Measurements from ENCODE around the gene MPHOSPH8.

Gene MPHOSPH8, protein sequence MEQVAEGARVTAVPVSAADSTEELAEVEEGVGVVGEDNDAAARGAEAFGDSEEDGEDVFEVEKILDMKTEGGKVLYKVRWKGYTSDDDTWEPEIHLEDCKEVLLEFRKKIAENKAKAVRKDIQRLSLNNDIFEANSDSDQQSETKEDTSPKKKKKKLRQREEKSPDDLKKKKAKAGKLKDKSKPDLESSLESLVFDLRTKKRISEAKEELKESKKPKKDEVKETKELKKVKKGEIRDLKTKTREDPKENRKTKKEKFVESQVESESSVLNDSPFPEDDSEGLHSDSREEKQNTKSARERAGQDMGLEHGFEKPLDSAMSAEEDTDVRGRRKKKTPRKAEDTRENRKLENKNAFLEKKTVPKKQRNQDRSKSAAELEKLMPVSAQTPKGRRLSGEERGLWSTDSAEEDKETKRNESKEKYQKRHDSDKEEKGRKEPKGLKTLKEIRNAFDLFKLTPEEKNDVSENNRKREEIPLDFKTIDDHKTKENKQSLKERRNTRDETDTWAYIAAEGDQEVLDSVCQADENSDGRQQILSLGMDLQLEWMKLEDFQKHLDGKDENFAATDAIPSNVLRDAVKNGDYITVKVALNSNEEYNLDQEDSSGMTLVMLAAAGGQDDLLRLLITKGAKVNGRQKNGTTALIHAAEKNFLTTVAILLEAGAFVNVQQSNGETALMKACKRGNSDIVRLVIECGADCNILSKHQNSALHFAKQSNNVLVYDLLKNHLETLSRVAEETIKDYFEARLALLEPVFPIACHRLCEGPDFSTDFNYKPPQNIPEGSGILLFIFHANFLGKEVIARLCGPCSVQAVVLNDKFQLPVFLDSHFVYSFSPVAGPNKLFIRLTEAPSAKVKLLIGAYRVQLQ

DNA sequence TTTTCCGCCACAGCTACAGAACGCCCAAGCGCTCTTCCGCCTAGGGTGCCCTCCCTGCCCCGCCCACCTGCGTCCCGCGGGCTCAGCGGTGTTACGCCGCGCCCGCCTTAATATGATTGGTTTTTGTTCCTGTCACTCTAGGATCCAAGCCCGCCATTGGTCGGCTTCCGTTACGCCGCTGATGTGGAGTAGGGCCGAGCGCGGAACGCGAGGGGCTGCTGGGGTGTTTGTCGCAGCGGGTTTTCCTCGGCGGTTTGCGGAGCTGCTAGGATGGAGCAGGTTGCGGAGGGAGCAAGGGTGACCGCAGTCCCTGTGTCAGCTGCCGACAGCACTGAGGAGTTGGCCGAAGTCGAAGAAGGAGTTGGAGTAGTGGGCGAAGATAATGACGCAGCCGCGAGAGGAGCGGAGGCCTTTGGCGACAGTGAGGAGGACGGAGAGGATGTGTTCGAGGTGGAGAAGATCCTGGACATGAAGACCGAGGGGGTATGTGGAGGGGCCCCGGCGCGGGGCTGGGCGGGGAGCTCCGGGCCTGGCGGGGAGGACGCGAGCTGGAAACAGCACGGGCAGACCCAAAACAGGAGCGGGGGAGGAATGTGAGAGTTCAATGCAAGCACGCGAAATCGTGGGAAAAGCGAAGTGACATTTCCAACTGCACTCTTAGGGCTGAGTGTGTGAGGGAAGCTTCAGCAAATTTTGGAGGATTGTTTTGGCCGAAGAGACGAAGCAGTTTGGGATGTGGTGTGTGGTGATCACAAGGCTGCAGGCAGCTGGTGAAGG, at the start of gene MPHOSPH8:
Gene MPHOSPH8 (plus strand): TSS at position 181 of the 777 bp plus-strand sequence. CDS start 90 bp downstream, at position 271.
- Histone ChIP-seq H4K20me1 (peaks cover 45% of the 10 kb centered on the region), H3K36me3 (peaks cover 21% of the 10 kb centered on the region), H3K4me3 (peak within 1 kb of the TSS; percentile 87), H3K27me3 (no peaks in the 10 kb centered on the region), H3K4me1 (peaks cover 21% of the 10 kb centered on the region), H3K9me3 (peaks cover 20% of the 10 kb centered on the region), H3K4me2 (peak within 1 kb of the TSS; percentile 84), H3K27ac (peak within 1 kb of the TSS; percentile 76), H3K9ac (peak within 1 kb of the TSS; percentile 83)
- TF ChIP-seq Cebpa-rat (IDR thresholded peaks at IDR 0.05): no peak

DNA sequence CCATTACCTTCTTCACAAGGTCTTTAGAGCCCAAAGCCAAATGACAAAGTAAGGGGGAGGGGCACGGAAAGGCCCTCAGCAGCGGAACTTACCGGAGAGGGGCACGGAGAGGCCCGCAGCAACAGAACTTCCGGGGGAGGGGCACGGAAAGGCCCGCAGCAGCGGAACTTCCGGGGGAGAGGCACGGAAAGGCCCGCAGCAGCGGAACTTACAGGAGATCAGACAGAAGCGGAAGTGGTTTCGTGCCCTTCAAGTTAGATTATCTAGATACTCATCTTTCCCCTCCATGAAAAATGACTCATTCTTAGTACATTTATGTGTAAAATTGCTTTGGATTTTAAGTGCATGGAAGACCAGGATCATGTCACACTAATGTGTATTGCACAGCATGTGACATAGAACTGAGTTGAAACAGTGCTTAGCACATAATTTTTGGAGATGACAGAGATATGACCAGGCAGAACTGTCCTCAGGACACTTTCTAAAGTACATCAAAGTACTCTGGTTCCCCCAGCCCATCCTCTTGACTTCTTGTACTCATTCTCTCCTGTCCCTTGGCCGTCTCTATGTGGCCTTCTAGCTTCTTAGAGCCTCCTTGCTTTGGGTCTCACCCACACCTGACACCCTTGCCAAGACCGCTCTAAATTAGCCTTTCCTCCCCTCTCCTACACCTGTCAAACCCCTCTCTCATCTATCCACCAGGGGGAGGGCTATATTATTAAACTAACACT, 46.4 kb upstream of the MPHOSPH8 start:
- Histone ChIP-seq H3K27ac (peak overlapping the region; percentile 47), H3K4me3 (peak overlapping the region; percentile 62), H3K4me2 (peak overlapping the region; percentile 70), H3K4me1 (peaks cover 16% of the 10 kb centered on the region), H3K9ac (no peak overlapping the region), H4K20me1 (no peaks in the 10 kb centered on the region), H3K36me3 (no peaks in the 10 kb centered on the region), H3K9me3 (no peaks in the 10 kb centered on the region), H3K27me3 (no peaks in the 10 kb centered on the region)
- no peak for TF ChIP-seq Cebpa-rat (IDR thresholded peaks at IDR 0.05)

DNA sequence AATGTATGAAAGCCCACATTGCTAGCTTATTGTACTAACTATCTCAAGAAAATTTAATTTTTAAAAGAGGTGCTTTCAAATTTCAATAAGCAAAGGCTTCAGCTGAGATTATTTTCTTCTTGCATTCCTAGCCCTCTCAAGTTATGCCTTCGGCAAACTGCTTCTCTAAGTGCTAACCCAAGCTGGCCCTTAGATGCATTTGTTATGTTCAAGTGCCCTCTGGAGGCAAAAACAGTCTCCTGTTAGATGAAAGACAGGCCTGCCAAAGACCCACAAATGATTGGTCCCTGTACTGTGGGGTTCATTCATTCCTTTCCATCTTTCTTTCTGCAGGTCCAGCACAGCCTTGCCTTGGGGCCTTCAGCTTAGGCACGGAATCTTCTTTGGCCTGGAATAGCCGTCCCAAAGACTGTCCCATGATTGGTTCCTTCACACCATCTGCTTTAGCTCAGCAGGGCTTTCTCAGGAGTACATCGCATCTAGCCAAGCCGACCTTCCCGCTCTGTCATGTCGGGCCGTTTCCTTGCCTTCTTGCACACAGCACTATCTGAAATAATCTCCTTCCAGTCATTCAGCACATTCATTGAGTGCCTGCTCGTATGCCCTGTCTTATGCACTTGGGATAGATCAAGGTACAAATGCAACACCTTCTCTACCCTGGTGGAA, 45.7 kb upstream of the MPHOSPH8 start:
- TF ChIP-seq Cebpa-rat (IDR thresholded peaks at IDR 0.05): no peak
- peaks cover 19% of the 10 kb centered on the region for H3K4me1 ChIP-seq
- H3K9me3 ChIP-seq: no peaks in the 10 kb centered on the region
- no peak overlapping the region for H3K27ac ChIP-seq
- no peak overlapping the region for H3K9ac ChIP-seq
- H3K27me3 ChIP-seq: no peaks in the 10 kb centered on the region
- H3K4me3 ChIP-seq: peak overlapping the region; percentile 62
- H3K36me3 ChIP-seq: no peaks in the 10 kb centered on the region
- H4K20me1 ChIP-seq: no peaks in the 10 kb centered on the region
- H3K4me2 ChIP-seq: peak overlapping the region; percentile 70

DNA sequence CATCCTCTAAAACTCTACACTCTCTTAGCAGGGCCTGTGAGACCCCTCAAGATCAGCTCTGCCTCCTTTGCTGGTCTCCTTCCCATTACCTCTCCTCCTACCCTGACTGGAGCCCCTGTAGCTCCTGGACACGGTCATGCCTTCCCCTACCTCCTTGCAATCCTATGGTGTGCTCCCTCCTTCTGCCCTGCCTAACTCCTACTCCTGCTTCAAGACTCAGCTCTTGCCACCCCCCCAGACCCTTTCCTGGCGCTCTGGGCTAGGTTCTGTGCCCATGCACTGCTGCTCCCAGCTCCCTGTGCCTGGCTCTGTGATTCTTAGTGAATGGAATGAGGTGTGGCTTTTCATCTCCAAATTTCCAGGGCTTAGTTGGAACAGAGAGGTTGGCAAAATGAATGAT, 44.1 kb upstream of the MPHOSPH8 start:
- Histone ChIP-seq H3K4me2 (no peak overlapping the region), H3K4me1 (peaks cover 25% of the 10 kb centered on the region), H3K36me3 (no peaks in the 10 kb centered on the region), H3K9me3 (no peaks in the 10 kb centered on the region), H3K27me3 (no peaks in the 10 kb centered on the region), H3K9ac (no peak overlapping the region), H4K20me1 (no peaks in the 10 kb centered on the region), H3K27ac (no peak overlapping the region), H3K4me3 (no peak overlapping the region)
- TF ChIP-seq Cebpa-rat (IDR thresholded peaks at IDR 0.05): no peak

DNA sequence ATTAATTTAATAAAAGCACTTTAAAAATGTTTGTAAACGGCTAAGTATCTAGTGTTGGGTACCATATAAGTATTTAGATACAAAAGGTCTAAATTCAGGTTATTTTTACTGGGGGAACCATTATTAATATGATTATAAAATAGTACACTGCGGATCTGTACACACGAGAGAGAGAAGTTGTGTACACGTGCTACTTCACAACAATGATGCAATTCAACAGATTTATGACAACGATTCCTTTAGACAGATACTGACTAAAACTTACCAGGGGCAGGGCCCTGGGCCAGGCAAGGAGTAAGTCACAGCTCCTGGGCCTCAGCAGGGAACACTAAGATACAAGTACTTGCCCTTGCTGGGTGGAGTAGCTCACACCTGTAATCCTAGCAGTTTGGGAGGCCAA, 43.0 kb upstream of the MPHOSPH8 start:
- no peak overlapping the region for H3K27ac ChIP-seq
- TF ChIP-seq Cebpa-rat (IDR thresholded peaks at IDR 0.05): no peak
- H3K4me3 ChIP-seq: no peak overlapping the region
- H3K36me3 ChIP-seq: no peaks in the 10 kb centered on the region
- peaks cover 25% of the 10 kb centered on the region for H3K4me1 ChIP-seq
- H3K9ac ChIP-seq: no peak overlapping the region
- H4K20me1 ChIP-seq: no peaks in the 10 kb centered on the region
- H3K4me2 ChIP-seq: no peak overlapping the region
- H3K27me3 ChIP-seq: no peaks in the 10 kb centered on the region
- no peaks in the 10 kb centered on the region for H3K9me3 ChIP-seq

DNA sequence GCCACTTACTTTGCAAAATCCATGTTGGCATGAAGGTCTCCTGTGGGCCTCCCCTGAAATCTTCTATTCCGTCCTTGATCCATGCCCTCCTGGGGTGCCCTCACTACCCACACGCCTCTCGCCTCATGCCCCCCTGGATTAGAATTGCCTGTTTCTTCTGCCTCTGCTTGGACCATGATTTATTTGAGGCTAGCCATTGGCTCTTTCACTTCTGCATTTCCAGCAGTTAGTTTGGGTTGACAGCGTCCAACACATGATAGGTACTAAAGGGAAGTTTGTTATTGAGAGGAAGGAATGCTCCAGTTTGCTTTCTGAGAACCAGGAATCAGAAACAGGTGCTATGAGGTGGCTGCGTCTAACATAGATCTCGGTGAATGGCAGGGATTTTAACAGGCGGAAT, 41.6 kb upstream of the MPHOSPH8 start:
- H3K27ac ChIP-seq: no peak overlapping the region
- peaks cover 19% of the 10 kb centered on the region for H3K4me1 ChIP-seq
- no peak overlapping the region for H3K9ac ChIP-seq
- H3K4me2 ChIP-seq: no peak overlapping the region; the same call in 1 of the 2 replicates
- no peaks in the 10 kb centered on the region for H3K36me3 ChIP-seq
- H4K20me1 ChIP-seq: no peaks in the 10 kb centered on the region
- no peaks in the 10 kb centered on the region for H3K27me3 ChIP-seq
- H3K4me3 ChIP-seq: no peak overlapping the region
- no peak for TF ChIP-seq Cebpa-rat (IDR thresholded peaks at IDR 0.05)
- H3K9me3 ChIP-seq: no peaks in the 10 kb centered on the region

DNA sequence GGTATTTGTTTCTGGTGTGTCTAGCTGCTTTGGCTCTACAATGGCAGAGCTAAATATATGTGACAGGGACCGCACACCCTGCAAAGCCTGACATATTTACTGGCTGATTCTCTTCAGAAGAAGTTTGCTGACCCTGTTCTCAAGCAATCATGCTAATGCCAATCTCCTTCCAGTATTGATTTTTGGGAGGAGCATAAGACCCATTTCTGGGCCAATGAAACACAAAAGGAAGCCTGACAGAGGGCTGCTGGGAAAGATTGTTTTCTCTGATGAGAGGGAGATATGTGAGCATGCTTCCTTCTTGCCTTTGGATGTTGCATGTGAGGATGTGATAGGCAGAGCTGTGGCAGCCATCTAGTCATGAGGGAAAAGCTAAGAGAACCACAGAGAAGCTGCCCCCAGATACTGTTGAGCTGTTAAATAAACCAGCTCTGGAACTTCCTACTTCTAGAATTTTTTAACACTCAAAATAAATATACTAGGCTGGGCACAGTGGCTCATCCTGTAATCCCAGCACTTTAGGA, 40.7 kb upstream of the MPHOSPH8 start:
- Histone ChIP-seq H3K4me2 (no peak overlapping the region), H3K9ac (no peak overlapping the region), H3K9me3 (no peaks in the 10 kb centered on the region), H3K27me3 (no peaks in the 10 kb centered on the region), H3K36me3 (no peaks in the 10 kb centered on the region), H3K27ac (no peak overlapping the region), H3K4me3 (no peak overlapping the region), H3K4me1 (peaks cover 13% of the 10 kb centered on the region; the same call in 1 of the 2 replicates), H4K20me1 (no peaks in the 10 kb centered on the region)
- TF ChIP-seq Cebpa-rat (IDR thresholded peaks at IDR 0.05): no peak

DNA sequence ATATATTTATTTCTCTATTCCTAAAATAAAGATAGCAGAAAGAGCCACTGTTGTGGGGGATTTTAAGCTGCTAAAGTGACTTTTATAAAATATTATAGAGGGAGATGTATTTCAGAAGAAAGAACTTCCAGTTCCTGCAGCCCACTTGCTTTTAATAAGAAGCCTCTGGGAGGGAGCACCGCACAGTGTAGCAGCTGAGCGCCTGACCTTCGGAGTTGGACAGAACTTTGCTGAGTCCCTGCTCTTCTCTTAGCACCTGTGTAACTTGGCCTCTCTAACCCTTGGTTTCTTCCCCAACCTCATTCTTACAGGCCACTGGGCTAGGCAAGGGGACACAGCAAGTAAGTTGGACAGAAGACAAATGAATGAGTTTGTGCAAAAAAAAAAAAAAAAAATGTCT, 37.4 kb upstream of the MPHOSPH8 start:
- Histone ChIP-seq H3K27me3 (no peaks in the 10 kb centered on the region), H3K9ac (no peak overlapping the region), H3K9me3 (no peaks in the 10 kb centered on the region), H3K4me3 (no peak overlapping the region), H4K20me1 (no peaks in the 10 kb centered on the region), H3K27ac (no peak overlapping the region), H3K4me1 (peaks cover 13% of the 10 kb centered on the region; the same call in 1 of the 2 replicates), H3K4me2 (no peak overlapping the region), H3K36me3 (no peaks in the 10 kb centered on the region)
- TF ChIP-seq Cebpa-rat (IDR thresholded peaks at IDR 0.05): no peak

Measured in BLaER1 (cell line).